Upper lobe of left lung (tissue), 4 donors: Measurements from ENCODE around the gene RNF212B.

Source experiments
- CTCF ChIP-seq, 6 experiments: fragments of 450-650 bp in 4 of 6; fragments of 200-600 bp in 2 of 6; sonication (generic) in 2 of 6; IDR thresholded peaks; one replicate each; pipeline ENCODE4 v1.5.1; 2016 to 2019; ENCODE audit warnings: antibody characterized with exemption in 6 of 6
- EP300 ChIP-seq, 4 donors: sonication (generic); formaldehyde crosslinking; IDR thresholded peaks; one replicate each; pipeline ENCODE4 v1.5.1; 2017; ENCODE audit warnings: antibody characterized with exemption in 4 of 4, control low read depth in 2 of 4
- POLR2A ChIP-seq, 4 donors: fragments of 450-650 bp; IDR thresholded peaks; one replicate each; pipeline ENCODE4 v1.5.1; 2016 to 2017; ENCODE audit warnings: antibody characterized with exemption in 4 of 4, mild to moderate bottlenecking in 2 of 4
- POLR2AphosphoS5 ChIP-seq, 2 donors: sonication (generic); formaldehyde crosslinking; IDR thresholded peaks; one replicate each; pipeline ENCODE4 v1.5.1; 2017; ENCODE audit warnings: antibody characterized with exemption in 2 of 2

DNA sequence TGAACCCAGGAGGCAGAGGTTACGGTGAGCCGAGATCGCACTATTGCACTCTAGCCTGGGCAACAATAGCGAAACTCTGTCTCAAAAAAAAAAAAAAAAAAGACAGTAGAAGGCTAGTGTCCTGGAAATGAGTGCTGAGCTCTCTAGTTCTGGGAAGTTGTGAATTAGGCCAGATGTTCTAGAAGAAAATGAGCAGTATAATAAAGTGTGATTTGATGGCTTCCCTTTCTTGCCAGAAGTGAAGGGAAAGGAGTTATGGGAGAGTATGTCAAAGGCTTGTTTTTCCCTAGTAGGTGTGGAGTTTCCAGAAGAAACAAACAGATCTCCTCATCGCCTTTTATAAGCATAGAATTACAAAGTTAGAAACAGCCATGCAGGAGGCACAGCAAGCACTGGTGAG lies 20.5 kb downstream of the RNF212B start:
- TF ChIP-seq CTCF (IDR thresholded peaks at IDR 0.05) (no peak), POLR2A (IDR thresholded peaks at IDR 0.05) (no peak), POLR2AphosphoS5 (IDR thresholded peaks at IDR 0.05) (no peak), EP300 (IDR thresholded peaks at IDR 0.05) (no peak)
